ENCODE results near the gene FNDC3B.

Gene FNDC3B

DNA sequence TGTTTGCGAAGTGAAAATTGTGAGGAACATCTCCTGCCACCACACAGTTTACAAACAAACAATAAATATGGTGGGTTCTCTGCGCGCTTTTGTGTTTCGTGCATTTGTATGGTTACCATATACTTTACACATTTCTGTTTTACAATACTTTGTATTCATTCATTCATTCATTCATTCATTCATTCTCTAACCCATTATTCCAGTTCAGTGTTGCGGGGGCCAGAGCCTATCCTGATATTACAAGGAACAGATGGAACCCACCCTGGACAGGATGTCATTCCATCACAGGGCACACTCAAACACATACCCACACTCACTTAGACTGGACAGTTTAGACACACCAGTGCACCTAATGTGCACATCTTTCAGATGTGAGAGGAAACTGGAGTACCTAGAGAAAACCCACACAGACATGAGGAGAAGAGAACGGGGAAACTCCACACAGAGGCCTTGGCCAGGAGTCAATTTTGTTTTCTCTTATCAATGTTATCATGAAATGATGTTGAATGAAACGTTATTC, 160.5 kb downstream of the FNDC3B start:
- no peak for DNase-seq

DNA sequence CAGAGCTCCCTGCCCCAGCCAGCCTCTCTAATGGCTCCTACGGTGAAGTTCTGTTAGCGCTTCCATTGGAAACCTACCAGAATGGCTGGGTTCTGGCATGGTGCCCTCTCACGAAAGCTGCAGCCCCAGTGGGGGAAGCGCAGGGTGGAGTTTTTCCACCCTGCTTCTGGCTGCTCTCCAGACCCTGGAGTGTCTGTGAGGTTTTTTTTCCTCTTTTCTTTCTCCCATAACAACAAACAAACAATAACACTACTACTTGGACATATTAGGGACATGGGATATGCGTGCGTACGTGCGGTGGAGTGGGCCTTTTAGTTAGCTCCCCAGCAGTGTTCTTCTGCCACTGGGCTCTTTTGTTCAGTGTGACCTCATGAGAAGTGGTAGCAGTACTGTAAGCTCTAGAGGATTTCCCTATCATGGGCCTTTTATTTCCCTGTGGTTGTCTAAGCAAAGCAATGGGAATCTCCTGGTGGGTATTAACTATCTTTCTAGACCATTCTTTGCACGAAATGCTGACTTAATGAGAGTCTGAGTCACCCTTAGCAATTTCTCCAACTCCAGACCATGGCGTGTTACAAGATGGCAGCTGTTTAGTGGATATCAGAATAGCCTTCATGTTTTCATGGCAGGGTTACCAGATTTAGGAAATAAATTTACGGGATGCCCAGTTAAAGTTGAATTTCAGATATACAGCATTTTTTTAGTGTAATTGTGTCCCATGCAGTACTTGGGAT, 161.9 kb downstream of the FNDC3B start:
- DNase-seq = no peak

DNA sequence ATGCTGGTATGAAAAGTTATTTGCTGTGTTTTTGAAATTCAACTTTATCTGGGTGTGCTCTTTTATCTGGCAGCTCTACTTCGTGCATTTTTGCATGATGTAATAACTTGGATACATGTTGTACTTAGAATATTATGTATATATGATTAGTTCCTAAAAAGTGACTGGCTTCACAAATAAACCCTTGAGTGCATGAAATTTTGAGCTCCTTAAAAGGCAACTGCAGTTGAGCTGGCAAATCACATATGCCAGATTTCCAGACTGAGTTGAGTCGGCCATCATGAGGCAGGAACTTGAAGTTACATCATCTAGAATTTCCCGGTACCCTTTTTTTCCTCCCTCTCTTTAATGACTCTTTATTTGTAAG, 162.5 kb downstream of the FNDC3B start:
- DNase-seq = no peak

DNA sequence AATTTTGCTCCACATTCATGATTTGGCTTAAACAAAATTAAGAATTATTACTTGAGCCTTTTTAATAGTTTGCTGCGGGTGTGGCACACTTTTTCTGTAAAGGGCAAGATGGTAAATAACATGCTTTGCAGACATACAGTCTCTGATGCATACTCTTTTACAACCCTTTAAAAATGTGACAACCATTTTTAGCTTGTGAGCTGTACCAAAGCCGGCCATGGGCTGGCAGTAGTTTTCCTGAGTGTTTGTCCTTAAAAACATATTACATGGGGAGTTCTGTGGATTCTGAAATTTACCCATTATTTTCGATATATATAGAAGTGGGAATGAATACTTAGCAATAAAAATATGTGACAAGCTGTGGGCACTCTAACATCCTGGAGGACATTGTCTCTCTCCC, 163.4 kb downstream of the FNDC3B start:
- no peak for DNase-seq

DNA sequence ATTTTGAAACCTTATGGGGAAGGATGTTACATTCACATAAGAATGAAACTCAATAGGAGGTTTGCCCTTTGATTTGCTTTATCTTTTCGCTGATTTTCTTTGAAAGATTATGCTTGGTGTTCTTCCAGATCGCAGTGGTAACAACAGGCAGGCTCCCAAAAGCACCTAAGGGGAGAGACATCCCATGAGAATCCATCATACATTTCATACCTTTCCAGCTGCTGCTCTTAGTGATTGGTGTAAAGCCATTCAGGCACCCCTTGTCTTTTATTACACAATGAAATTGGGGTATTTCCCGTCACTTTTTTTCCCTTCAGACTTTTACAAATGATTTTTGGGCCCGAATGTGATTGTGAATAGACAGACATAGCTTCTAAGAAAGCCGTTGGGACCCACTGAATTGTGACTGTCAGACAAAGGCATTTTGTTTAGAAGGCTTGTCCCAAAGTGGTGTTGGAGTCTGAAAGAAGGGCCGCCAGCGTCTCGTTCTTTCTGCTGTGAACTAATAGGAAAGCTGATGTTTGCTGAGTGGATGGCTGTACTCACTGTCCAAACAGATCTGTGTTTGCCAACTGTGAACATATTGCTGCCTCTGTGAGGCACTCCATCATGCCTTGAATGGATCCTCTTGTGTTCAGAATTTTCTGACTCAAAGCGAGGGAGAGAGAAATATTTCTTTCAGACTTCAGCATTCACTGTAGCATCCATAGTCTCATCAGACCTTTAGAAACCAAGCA, 164.3 kb downstream of the FNDC3B start:
- DNase-seq = no peak

DNA sequence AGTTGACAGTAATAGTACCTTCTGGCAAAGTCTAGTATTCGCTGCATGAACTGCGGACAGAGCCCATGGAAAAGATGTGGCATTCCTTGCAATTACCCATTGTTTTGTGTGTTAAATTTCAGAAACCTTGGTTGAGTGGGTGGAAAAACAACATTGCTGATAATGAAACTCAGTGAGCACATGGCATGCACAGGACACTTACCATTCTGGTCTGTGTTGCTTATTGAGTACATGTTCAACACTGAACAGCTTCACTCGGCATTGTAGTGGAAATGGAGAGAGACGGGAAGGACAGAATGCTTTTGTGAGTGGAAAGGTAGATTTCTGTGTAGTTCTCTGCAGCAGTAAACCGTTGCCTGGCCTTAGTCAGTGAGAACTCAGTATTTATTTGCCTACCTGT, 165.3 kb downstream of the FNDC3B start:
- no peak for DNase-seq

DNA sequence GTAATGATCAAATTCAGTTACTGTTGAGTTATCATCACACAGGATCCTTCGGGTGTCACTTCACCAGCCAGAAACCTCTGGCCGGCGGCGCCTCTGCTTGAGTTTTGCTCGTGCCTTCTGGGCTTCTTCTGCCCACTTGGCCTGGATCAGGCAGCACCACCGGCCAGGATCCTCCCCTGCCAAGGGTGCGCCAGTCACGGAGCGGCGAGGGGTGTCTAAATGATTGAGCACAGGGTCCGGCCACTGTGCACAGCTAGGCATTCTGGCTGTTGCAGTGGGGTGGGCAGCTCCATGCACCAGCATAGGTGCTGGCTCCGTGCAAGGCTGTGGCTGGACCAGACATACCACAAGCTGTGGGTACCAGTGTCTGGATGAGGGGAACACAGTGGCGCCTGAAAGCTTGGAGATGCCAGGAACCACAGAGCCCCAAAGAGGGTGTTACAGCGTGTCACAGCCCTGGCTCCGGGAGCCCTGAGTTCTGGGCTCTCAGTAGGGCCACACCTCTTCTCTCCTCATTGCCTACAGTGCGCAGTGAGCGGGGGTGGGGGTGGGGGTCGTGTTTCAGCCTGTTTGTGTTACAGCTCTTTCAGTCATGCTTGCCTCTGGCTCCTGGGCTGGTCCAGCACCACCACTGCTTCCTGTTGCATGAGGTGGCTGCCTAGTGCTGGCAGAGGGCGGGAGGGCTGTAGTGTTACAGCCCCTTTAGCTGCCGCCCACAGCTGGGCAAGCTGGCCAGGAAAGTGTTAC, 169.4 kb downstream of the FNDC3B start:
- no peak for DNase-seq

DNA sequence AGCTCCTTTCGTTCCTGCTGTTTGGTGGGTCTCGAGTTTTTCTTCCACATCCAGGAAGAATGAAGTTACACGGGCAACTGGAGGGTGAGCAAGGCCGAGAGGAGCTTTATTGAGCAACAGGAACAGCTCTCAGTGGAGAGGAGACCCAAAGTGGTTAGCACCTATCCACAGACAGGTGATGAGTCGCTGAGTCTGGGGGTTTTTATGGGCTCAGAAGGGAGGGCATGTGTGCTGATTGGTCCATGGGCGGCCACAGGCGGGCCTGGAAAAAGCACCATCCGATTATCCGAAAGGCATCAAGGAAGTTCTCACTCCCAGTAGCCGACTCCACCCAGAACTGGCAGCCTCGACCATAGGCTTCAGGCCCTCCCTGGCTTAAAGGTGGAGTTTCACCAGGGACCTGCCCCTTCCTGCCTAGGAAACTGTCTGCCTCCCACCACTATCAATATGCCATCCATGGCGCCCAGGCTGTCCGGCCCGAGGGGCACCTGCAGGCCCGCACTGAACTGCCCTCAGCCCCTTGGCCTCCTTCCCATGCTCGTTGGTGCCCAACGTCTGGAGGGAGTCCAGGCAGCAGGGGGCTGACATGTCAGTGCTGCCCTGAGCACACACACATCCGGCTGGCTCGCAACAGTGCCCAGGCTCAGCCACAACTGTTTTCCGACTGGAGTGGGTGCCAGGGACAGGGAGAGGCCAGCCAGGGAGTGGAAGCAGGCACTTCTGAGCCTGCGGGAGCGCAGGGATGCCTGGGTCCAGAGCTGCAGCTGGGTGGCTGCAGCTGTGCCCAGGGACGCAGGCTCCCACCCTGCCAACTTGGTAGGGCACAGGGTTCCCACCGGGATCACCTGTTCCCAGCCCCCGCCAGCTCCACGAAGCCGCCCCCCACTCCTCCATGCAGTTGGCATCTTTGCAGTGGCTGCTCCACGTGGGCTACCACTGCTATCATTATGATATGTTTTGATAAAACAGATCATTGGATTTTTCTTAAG, 170.2 kb downstream of the FNDC3B start:
- DNase-seq = no peak

DNA sequence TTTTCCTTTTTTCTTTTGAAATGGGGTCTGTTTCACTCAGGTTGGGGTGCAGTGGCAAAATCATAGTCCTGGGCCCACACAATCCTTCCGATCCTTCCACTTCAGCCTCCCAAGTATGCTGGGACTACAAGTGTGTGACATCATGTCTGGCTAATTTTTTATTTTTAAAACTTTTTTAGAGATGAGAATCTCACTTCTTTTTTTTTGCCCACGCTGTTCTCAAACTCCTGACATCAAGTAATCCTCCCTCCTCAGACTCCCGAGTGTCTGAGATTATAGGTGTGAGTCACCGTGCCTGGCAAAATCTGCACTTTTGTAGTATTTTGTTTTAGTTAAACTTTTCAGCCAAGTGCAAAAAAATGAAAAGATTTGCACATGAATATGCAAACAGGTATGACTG, 171.0 kb downstream of the FNDC3B start:
- DNase-seq = no peak

DNA sequence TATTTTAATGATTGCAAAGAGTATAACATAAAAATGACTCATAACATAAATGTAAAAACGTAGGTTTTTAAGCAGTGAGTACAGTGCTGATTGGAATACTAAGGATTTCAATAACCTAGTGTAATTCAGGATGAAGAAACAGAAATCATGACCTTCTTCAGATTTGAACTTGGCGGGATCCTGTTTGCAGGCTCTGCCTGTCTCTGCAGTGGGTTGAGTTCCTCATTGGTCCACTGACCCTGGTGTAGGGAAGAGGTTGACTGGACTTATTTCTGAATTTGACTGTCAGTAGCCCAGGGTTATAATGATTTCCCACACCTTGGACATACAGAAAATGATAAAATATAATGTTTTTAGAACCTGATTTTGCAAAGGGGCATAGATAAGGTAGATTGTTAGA, 171.7 kb downstream of the FNDC3B start:
- DNase-seq = no peak

DNA sequence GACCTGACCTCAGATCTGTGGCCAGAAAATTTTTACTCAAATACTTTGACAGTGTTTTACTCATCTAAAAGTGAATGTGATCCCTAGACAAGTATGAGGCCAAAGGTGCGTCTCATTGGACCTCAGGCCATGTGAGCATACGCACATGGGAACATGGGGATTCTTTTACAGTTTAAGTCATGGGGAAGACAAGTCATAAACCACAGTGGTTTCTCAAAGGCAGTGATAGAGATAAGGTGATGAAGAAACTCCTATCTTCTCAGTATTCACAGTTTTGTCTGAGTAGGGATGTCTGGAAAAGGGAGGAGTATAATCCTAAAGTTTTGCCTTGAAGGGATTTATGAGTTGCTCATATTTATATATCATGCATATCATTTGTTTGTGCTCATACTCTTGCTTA, 173.8 kb downstream of the FNDC3B start:
- DNase-seq = no peak

DNA sequence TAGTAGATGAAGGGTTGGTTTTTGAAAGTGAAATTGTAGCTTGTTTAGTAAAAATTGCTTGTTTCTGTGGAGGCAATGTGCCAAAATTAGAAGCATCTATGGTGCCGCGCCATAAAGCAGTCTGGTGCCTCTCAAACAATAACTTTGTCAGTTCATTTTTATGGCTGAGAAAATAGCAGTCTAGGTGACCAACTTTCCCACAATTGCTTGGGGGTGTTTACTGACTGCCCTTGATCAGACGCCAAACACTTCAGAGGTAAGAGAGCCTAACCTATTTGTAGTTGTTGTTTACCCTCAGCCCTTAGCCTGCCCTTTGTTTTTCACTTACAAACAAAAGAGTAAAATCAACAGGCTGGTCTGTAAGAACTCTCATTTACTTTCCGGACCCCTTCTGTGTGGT, 174.5 kb downstream of the FNDC3B start:
- DNase-seq = no peak

DNA sequence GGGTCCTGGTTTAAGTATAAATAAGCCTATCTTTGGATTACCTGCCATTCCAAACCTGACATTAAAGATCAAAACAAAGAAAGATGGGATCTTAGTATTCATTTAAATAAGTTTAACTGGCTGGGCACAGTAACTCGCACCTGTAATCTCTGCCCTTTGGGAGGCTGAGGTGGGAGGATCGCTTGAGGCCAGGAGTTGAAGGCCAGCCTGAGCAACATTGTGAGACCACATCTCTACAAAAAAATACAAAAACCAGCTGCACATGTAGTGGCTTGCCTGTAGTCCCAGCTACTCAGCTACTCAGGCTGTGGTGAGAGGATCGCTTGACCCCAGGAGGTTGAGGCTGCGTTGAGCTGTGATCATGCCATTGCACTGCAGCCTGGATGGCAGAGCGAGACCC, 176.9 kb downstream of the FNDC3B start:
- DNase-seq = no peak

DNA sequence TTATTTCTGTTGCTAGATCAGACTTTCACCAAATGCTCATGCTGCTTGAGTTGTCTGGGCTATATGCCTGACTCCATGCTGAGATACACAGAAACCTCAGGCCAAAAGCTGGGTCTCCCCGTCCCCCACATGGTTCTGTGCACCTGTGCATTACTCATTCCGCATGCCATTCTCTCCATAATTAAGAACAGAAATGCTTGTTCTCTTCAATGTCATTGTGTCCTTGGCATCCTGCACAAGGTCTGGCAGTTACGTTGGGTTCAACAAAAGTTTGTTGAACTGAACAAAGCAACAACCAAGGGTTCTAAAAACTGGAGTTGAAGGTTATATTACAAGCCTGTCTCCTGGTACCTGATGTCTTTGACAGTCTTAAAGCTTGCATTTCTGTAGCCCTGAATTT, 177.5 kb downstream of the FNDC3B start:
- no peak for DNase-seq

DNA sequence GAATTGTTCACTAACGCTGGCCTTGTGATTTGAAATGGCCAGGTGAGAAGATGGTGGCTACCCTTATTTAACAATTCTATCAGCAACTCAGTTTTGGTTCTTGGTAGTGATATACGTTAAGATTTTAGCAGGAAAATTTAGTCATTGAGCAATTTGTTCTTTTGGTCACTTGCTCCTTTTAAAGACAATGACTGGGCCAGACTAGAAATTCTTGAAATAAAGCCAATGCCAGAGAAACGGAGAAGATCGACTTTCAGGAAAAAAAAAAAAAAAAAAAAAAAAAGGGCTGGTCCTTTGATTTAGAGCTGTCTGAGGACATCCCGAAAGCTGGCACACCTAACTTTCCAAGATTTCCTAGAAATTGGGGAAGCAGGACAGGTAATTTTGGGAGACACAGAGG, 178.5 kb downstream of the FNDC3B start:
- no peak for DNase-seq

DNA sequence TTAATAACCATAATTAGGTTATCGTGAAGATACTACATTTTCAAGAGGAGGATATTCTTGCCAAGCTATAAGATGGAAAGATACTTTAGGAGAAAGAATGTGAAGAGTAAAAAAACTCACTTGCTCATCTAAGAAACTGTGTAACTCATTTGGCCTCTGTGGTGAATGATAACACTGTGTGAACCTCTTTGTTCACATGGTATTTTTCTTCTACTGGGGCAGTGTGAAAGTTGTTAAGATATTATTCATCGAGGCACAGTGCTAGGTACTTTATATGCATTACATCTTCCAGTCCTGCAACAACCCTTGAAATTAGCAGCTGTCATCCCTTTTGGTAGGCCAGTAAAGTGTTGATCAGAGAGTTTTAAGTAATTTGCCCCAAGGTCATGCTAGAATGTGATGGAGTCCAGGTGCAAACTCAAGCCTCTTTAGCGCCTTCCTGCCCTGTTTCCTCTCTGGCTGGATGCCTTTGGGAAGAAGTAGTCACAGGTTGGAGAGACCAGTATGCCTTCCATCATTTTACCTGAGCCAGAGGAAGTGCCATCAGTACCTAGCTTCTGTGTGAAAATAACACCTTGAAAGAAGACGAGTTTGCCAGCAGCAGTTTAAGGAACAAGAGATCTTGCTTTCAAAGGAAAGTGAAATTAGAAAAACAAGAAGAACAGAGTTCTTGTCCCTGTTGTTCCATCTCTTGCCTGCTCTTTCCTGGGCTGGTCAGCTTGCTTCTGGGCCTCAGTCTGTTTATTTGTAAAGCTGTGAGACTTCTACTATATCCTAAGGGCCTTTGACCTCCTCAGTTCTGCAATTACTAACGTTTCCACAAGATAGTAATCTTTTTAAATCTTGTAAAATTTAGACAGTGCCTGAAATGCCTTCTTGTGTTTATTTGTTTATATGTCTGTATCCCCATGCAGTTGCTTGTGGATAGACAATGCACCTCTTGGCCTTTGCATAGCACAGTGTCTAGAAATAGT, 179.3 kb downstream of the FNDC3B start:
- no peak for DNase-seq

DNA sequence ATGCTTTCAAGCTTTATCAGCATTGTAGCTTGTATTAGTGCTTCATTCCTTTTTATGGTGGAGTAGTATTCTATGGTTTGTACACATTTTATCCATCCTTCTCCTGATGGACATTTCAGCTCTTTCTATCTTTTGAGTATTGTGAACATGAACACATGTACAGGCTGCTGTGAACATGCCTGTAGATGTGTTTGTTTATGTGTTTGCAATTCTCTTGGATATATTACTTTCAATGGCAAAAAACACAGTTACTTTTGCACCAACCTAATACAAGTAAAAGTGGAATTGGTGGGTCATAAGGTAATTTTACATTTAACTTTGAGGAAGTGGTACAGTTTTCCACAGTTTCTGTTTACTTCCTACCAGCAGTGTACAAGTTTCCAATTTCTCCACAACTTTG, 180.4 kb downstream of the FNDC3B start:
- no peak for DNase-seq

DNA sequence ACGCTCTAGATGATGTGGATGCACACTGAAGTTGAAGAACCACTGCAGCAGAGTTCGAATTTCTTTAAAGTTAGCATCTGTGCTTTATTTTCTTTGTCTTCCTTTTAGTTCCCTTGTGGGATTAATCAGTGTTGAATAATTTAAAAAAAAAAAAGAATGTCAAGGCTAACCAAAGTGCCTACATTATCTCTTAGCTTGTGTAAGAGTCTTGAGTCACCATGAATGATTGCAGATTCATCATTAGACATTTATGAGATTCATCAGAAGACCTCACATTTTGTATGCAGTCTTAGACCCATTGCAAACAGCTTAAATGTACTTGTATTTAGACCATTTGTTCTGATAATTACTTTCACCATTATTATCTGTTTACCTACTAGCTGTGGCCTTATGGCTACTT, 182.2 kb downstream of the FNDC3B start:
- no peak for DNase-seq

DNA sequence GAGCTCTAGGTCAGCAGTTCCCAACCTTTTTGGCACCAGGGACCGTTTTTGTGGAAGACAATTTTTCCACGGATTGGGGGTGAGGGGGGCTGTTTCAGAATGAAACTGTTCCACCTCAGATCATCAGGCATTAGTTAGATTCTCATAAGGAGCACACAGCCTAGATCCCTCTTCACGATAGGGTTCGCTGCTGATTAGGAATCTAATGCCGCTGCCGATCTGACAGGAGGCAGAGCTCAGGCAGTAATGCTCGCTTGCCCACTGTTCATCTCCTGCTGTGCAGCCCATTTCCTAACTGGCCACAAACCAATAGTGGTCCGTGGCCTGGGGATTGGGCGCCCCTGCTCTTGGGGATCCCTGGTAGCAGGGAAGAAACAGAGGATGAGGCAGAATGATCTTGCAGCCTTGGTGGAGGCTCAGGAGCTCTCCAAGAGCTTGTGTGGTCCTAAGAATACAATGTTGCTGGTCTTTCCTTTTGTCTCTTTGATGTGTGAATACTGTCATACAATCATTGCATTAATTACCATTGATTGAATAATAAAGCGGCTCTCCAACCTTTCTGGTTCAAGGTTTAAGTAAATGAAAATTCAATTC, 183.2 kb downstream of the FNDC3B start:
- no peak for DNase-seq

DNA sequence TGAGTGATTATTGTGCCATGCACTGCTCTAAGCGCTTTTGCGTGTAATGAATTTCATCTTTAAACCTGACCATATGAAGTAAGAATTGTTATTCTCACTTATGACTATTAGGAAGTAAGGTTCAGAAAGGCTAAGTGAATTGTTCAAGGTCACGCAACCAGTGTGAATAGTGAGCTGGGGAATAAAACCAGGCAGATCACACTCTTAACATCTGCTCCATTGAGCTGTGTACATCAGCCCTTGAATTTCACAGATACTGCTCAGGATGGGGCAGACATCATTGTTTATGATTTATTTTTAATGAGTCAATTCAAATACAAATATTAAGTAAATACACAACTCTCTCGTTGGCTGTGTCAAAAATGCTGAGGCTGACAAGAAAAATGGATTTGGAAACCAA, 184.5 kb downstream of the FNDC3B start:
- no peak for DNase-seq
